Measurements from ENCODE around the gene SH3TC1.

GRCh38 chr4:8162625-8163024 is 36.5 kb upstream of the SH3TC1 start:
- TF ChIP-seq CTCF (IDR thresholded peaks at IDR 0.05; ENCODE audit: low read length) (no peak), EZH2 (IDR thresholded peaks at IDR 0.05; ENCODE audit: borderline replicate concordance, low read length) (no peak)
